Measurements from ENCODE around the gene RARG.
"Not testable (repeated sequence)": the region's sequence is repeated elsewhere in the genome, so short reads cannot be mapped to it uniquely, and the experiment has no call there.

The RARG gene

DNA sequence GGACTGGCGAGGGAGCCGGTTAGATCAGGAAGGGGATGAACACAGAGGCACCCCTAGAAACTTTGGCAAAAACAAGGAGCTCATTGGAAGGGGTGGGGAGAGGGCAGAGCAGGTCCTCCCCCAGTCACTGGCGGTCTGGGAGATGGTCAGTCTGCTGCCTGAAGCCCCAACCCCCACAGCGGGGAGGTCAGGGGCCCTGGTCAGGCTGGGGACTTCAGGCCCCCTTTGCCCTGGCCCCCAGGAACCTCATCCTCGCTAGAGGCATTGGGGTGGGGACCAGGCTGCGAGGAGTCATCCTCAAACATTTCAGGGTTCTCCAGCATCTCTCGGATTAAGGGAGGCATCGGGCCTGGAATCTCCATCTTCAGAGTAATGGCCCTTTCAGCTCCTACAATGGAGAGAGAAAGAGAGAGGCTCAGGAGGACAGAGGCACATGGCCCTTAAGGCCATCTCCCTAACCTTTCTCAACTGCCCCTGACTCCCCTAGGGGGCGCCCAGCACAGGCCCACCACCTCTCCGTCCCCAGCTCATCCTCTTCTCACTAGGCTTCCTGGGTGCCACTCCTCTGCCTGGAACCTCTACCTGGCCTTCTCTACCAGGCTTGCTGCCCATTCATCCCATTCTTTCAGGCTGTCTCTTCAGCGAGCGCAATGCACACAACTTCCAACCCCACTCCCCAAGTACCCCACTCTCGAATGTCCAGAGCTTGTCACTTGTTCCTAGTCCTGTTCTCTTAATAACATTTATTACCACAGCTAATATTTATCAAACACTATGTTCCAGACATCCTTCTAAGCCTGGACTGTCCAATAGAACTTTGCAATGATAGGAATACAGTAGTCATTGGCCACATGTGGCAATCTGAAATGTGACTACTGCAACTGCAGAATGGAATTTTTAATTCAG lies 20.3 kb downstream of the RARG start:
- no peak overlapping the region for H3K4me3 ChIP-seq (ENCODE audit: low read depth, low read length)

DNA sequence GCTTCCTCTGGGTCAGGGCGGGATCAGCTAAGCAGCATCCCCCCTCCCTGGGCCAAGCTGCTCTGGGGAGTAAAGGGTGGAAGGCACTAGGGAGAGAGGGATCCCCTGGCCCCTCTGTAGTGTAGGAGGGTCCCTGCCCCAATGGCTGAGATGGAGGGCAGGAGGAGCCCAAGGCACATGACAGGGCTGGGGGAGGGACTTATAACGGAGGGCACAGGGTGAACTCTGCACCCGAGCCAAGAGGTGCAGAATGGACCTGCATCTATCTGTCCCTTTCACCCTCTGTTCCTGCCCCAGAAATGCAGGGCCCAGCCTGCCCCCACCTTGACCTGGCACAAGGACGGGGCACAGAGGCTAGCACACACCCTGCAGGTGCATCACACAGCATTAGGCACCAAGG lies 21.2 kb downstream of the RARG start:
- no peak overlapping the region for H3K4me3 ChIP-seq (ENCODE audit: low read depth, low read length)

DNA sequence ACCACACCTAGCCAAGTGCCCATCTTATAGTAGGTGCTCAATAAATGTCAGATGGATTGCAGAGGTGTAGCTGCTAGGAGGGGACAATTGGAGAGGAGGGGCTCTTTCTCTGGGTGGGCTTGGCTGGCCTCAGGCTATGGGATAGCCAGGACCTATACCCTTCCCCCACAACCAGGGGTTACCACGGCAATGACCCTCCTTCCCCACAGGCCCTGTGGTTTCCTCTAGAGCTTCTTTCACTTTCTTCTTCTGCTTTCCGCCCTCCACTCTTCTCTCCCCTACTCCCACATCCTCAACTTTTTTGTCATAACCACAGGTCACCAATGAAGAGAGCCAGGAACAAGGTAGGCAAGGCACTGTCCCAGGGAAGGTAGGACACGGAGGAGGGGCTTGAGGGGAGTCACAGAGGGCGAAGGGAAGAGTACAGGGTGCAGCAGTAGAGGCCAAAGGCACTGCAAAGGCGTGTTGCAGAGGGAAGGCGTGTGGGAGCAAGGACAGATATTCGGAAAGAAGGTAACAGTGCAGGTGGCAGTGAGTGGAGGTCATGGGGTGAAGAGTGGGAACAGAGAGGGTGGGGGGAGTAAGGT lies 23.0 kb downstream of the RARG start:
- no peak overlapping the region for H3K4me3 ChIP-seq (ENCODE audit: low read depth, low read length)

DNA sequence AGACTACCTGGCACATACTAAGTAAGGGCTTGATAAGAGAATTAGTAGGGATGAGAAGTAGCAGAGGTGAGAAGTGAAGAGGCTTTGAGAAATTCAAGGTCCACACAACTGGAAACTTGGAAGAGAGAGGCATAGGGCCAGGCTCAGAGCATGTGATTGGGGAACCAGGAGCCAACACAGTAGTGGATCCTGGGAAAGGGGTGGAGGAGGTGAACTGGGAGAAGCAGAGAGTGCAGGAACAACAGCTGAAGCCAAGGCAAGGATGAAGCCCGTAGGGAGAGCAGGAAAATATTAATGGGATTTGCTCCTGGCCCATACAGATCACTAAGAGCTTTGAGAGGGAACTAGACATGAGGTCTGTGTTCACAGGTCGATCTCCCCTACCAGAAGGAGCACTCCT lies 23.6 kb downstream of the RARG start:
- H3K4me3 ChIP-seq (ENCODE audit: low read depth, low read length) = no peak overlapping the region

DNA sequence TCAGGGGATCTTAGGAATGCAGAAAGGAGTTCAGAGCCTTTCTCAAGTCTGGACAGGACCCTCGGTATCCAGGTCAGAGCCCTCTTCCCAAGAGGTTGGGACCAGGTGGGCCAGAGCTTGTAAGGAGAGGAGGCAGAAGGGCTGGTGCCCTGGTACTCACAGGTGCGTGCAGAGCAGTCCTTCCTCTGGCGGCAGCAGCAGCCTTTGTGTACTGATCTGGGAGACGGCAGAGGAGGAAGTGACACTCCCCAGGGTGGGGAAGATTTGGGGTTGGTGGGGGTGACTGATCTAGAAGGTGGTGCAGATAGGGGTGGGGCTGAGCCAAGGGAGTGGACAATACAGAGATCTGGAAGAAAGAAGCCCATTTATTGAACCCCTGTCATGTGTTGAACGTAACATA lies 25.0 kb downstream of the RARG start, which contains the start of gene ITGB7:
Gene ITGB7, minus strand, starts transcription at position 210 of the 400 bp plus-strand sequence. CDS start 6,808 bp downstream, outside the sequence.
- no peak within 1 kb of the TSS for H3K4me3 ChIP-seq (ENCODE audit: low read depth, low read length)

DNA sequence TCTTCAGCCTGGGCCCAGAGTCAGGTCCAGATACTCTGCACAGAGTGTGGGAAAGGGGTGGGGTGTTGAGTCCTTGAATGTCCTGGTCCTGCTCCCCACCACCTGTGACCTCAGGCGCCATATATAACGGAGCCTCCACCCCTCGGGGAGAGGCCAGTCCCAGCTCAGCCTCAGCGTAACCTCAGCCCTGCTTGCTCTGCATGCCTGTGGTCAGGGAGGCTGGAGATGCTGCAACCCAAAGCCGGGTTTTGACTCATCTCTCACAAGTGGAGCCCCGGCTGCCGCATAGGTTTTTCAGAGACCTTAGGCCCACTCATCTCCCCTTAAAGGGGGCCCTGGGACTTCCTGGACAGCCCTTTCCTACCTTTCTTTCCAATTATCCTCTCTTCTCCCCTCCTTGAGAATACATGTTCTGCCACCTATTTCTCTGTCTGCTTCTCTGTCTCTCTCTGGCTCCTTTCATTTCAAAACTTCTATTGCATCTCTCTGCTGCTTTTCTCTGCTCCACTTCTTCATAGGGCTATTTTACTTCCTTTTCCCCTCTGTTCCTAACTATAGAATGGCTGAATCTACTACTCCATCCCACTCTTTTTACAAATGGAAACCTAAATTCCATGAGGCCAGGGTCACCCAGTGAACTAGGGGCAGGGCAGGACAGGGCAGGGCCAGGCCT lies 26.1 kb downstream of the RARG start:
- H3K4me3 ChIP-seq (ENCODE audit: low read depth, low read length) = no peak overlapping the region

DNA sequence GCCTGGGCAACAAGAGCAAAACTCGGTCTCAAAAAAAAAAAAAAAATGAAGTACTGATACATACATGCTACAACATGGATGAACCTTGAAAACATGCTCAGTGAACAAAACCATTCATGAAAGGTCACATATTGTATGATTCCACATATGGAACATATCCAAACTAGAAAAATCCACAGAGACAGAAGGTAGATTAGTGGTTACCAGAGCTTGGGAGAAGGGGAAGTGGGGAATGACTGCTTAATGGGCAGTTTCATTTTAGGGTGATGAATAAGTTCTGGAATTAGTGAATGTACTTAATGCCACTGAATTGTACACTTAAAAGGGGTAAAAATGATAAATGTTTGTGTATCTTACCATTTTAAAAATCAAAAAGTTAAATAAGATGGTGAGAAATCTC lies 27.7 kb downstream of the RARG start:
- H3K4me3 ChIP-seq (ENCODE audit: low read depth, low read length) = no peak overlapping the region

DNA sequence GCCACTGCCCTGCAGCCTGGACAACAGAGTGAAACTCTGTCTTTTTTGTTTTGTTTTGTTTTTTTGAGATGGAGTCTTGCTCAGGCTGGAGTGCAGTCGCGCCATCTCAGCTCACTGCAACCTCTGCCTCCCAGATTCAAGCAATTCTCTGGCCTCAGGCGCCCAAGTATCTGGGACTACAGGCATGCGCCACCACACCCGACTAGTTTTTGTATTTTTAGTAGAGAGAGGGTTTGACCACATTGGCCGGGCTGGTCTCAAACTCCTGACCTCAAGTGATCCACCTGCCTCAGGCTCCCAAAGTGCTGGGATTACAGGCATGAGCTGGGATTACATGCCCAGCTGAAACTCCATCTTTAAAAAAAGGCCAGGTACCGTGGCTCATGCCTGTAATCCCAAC lies 29.7 kb downstream of the RARG start:
- H3K4me3 ChIP-seq (ENCODE audit: low read depth, low read length) = not testable (repeated sequence)

DNA sequence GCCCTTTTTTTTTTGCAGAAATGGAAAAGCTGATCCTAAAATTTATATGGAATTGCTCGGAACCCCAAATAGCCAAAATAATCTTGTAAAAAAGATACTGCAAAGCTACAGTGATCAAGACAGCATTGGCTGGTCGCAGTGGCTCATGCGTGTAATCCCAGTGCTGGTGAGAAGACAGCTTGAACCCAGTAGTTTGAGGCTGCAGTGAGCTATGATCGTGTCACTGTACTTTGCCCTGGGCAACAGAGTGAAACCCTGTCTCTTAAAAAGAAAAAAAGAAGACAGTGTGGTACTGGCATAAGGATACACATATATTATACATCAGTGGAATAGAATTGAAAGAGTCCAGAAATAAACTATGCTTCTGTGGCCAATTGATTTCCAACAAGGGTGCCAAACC lies 30.4 kb downstream of the RARG start:
- H3K4me3 ChIP-seq (ENCODE audit: low read depth, low read length) = no peak overlapping the region

DNA sequence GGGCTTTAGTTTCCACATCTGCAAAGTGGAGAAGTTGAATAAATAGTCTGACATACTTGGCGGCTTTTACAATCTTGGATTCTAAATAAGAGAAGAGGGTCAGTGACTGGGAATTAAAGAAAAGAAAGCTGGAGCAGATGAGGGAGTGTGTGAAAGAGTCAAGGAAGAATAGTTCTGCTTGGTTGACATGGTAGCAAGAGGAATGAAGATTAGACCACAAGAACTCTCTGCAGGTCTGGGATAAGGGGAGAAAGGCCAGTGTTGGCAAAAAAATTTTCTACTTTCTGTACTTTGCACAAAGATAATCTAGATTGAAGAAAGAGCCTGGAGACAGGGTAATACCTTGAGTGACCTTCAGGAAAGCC lies 30.9 kb downstream of the RARG start:
- no peak overlapping the region for H3K4me3 ChIP-seq (ENCODE audit: low read depth, low read length)

DNA sequence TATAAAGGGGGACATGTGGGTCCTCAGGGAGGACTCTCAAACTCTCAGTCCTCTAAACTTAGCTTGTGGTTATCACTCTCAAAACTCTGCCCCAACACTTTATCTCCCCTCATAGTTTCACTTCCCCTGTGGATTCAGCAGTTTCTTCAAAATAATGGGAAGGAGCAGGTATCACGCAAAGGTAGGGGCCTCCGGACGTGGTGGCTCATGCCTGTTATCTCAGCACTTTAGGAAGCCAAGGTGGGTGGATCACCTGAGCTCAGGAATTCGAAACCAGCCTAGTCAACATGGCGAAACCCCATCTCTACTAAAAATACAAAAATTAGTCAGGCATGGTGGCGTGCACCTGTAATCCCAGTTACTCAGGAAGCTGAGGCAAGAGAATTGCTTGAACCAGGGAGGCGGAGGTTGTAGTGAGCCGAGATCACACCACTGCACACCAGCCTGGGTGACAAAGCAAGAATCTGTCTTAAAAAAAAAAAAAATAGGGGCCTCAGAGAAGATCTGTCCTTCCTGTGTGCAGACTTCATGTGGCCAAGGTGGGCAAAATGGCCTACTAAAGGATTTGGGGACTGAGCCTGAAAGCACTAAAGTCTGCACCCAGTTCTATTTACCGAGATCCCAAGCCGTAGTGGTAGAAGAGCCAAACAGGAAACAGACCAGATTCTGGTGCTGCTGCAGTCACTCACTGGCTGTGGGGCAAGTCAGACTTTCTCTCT lies 31.4 kb downstream of the RARG start:
- H3K4me3 ChIP-seq (ENCODE audit: low read depth, low read length) = no peak overlapping the region

DNA sequence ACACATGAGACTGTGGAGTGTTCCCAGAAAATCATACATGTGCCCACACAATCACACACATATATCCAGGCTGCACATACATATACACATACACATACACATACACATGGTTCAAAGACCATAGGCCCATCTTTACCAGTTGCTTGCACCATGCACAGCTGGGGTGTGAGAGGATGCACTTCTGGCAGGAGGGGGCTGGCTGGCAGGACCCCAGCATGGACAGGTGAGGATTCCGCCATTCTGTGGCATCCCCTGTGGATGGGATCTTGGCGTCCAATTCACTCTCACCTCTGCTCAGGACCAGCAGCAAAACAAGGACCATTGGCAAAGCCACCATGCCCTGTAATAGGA lies 31.9 kb downstream of the RARG start:
- H3K4me3 ChIP-seq (ENCODE audit: low read depth, low read length) = no peak overlapping the region

DNA sequence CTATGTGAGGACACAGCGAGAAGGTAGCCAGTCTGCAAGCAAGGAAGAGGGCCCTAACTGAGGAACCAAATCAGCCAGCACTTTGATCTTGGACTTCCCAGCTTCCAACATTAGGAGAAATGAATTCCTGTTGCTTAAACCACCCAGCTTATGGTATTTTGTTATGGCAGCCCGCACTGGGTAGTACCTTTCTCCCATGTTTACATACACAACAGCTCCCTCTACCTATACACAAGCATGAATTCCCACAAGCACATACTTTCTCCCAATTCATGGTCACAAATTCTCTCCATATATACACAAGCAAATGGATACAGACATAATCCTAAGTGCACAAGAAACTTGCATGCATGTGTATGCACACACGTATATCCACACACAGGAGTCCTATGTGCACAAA lies 32.3 kb downstream of the RARG start:
- H3K4me3 ChIP-seq (ENCODE audit: low read depth, low read length) = no peak overlapping the region

DNA sequence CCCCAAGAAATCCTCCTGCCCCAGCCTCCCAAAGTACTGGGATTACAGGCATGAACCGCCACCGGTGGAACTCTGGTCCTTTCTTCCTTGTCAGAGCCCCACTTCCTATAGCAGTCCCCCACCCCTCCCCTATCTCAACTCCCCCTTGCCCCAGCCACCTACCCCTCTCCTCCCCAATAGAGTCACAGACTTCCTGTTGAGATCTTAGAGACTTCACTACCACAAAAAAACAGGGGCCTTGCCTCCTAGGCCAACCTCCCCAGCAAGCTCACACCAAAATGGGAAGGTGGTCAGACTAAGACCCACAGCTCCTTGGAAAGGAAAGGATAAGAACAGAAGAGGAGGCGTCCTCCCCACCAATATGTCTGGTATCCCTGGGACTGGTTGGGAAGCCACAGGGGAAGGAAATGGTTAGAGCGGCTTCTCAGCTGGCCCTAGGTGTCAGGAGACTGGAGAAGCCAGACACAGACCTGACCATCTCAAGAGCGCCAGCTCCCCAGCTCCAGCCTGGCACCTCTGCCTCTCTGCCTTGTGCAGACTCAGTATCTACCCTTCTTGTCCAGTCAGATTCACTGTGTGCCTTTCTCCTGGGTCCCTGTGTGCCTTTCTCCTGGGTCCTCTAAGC lies 33.4 kb downstream of the RARG start:
- no peak overlapping the region for H3K4me3 ChIP-seq (ENCODE audit: low read depth, low read length)

DNA sequence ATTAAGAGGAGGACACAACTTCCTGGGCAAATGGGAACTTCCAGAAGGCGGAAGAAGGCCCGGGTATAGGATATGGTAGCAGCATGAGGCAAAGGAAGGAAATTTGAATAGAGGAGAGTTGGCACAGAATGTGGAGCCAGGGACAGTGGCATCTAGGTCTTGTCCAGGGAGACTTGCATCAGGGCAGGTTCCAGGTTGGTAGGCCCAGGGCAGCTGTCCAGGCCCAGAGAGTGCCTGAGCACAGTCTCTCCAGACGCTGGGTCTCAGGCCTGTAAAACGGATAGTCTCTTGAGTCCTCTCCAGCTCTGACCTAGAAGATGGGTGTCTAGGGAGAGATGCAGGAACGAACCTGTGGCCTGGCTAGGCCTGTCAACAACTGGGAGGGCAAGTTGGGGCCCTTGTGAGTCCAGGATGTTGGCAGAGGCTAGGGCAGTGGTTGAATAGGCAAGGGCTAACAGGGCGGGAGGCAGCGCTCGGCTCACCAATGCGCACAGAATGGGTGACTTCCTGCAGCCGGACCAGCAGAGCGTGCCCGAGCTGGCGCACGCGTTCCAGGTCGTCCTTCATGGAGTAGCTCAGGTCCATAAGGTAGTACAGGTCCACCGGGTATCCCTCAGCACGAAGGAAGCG lies 34.9 kb downstream of the RARG start:
- H3K4me3 ChIP-seq (ENCODE audit: low read depth, low read length) = no peak overlapping the region

DNA sequence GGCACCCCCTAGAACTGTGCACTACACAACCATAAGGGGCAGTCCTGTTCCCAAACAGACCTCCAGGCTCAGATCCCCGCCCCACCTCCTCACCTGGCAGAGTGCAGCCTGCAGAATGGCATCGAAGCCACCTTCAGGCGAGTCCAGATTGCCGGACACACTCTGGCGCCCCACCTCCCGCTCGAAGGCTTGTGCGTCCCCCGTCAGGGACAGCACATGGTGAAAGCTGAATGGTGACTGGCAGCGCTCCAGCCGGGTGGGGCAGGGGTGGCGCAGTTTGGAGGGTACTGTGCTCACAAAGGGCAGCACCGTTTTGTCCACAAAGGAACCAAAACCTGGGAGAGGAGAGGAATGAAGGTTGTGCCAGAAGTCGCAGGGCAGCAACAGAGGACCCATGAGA lies 35.5 kb downstream of the RARG start:
- no peak overlapping the region for H3K4me3 ChIP-seq (ENCODE audit: low read depth, low read length)

DNA sequence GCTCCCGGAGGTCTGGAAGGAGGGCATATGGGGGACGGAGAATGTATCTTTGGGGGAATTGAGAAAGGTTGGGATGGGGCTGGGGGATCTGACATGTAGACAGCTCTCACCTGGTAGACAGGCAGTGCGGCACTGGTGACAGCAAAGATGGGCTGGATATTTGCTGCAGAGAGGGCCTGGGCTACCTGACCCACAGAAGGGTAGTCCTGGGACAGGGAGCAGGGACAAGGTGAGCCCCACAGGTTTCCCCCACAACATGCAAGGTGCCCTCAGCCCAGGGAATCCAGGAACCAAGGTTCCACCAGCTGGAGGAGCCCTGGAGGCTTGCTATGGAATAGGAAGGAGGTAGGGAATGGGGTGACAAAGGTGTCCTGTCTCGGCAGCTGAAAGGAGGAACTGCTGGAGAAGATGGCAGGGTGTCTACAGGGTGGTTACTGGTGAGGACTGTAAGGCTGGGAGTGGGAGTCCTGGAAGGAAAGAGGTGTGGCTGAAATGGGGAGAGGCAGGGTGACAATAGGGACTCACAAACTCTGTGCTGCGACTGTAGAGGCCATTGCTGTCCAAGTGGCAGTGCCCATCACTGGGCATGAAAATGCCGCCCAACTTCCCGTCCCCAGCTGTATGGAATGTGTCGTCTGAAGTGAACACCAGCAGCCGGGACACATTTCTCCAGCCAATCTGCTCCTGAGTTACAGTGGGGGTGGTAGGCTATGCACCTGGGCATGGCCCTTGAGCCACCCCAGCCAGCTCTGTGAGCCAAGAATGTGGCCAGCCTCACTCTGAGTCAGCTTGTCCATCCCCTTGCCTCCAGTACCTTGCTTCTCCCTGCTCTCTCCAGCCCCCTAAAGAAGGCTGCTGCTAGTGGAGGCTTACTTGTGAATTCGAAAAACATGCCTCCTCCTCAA lies 36.2 kb downstream of the RARG start:
- no peak overlapping the region for H3K4me3 ChIP-seq (ENCODE audit: low read depth, low read length)

DNA sequence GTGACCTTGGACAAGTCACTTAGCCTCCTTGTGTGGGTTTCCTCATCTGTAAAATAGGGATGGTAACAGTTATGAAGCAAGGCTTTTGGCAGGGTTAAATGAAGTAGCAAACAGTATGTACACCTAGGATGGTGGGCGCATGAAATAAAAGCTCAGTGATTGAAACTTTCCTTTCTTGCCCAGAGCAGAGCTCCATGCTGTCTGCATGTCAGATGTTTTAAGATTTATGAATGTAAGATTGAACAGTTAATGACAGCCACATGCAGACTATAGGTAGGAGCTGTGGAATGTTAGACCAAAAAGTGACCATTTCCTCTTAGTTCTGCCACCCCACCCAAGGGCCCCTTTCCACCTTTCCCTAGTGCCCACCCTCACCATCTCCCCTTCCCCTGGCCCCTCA lies 37.0 kb downstream of the RARG start:
- no peak overlapping the region for H3K4me3 ChIP-seq (ENCODE audit: low read depth, low read length)

DNA sequence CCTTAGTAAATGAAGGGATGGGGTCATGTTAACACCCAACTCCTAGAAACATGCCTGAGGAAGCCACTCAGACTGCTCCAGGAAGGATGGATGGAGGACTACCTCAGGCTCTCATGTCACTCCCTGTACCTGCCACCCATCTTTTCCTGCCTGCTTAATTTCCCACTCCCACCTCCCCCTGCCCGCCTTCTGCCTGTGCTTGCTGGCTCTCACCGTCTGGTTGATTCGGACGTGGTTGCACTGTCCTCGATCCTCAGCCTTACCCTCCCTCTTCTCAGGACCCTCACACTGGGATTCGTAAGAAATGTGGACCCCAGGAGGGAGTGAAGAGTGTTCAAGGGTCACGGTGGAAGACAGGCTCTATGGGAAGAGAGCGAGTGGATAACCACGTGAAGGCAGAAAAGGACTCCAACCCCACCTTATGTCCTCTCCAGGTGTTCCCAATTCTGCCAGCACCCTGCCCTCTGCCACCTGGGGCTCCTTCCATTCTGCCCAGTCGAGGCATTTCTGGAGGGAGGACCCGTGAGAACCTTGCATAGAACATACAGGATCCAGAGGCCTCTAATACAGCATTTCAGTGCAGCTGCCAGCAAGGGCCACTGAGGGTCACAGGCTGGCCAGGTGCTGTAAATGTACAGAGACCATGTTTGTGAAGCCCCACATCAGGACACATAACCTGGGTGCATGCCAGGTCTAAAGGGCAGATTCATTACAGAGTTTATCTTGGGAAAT lies 37.9 kb downstream of the RARG start:
- H3K4me3 ChIP-seq (ENCODE audit: low read depth, low read length) = no peak overlapping the region

All from iPS-11a (cell line).